Amniotic epithelial cell (primary cell): ENCODE results near the gene TNP1.
A peak's percentile ranks its signal among the peaks of the same experiment; 100 is the strongest.

Experiments
- DNase-seq: peaks from one replicate; pipeline ENCODE4 v3.0.0-alpha.2; 2010; ENCODE audit warnings: low read depth

The TNP1 gene

GRCh38 chr2:216859944-216860343, at the start of gene TNP1:
Gene TNP1, minus strand, starts transcription at chr2:216860064. Its CDS starts 30 bp downstream, at chr2:216860034.
- no peak for DNase-seq

- DNase-seq: no peak
Observed at GRCh38 chr2:216908300-216908699, 48.4 kb upstream of the TNP1 start.

DNA sequence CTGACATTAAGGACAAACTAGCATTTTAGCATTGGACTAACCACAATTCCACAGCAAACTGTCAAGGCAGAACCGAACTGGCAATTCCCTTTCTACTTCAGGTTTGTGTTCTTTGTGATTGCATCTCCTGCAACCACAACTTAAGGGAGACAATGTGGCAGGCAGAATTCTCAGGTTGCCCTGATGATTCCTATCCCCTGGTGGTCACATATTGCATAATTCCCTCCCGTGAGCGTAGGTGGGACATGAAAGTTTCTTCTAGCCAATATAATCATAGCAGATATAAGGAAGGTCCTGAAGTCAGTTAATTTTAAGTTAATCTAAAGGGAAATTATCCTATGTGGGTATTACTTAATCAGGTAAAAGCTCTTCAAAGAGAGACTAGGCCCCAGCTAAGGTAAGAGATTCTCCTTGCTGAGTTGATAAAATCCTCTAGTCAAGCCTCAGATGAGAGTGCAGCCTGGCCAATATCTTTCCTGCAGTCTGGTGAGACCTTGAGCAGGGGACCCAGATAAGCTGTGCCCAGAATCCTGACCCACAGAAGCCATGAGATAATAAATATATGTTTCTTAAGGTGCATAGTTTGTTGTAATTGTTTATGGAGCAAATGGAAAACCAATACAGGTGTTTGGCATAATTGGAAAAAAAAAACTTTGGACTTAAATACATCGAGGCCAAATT, 45.9 kb upstream of the TNP1 start:
- no peak for DNase-seq

DNA sequence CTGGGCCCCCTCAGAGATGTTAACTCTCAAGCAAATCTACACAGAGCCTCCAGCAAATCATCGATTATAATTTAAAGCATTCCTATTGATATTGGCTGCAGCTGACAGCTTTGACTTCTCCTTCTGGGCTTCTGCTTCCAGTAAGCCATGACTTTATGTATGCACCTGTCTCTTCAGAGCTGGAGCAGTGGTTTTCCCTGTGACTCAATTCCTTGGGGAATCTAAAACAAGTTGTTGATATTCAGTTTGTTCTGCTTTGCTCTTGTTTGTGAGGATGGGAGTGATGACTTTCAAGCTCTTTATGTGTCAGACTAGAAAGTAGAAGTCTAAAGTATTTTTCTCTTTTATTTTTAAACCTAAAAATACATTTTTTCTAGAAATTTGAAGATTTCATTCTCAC, 45.1 kb upstream of the TNP1 start:
- DNase-seq: no peak

- DNase-seq: no peak
Observed at GRCh38 chr2:216904554-216904953, 44.7 kb upstream of the TNP1 start.

- no peak for DNase-seq
Observed at GRCh38 chr2:216903470-216903869, 43.6 kb upstream of the TNP1 start.

DNA sequence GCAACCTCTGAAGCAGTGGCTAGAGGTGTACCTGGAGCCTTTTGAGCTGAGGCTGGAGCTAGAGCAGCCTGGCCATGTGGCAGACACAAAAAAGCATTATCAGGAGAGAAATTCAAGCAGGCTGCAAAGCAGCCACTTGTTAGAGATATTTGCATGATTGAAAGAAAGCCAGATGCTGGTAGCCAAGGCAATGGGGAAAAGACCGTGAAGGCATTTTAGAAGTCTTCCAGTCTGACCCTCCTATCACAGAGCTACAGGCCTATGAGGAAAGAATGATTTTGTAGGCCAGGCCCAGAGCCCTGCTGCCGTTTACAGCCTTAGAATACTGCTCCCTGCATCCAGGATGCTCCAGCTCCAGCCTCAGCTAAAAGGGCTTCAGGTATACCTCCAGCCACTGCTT, 41.4 kb upstream of the TNP1 start:
- DNase-seq: no peak

DNA sequence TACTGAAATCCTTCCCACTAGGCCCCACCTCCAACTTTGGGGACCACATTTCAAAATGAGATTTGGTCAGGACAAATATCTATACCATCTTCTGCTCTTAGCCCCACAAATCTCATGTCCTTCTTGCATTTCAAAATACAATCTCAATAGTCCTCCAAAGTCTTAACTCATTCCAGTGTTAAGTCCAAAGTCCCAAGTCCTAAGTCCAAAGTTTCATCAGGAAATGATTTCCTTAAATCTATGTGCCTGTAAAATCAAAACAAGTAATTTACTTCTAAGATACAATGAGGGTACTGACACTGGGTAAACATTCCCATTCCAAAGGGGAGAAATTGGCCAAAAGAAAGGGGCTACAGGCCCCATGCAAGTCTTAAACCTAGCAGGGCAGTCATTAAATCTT, 40.5 kb upstream of the TNP1 start:
- no peak for DNase-seq

DNA sequence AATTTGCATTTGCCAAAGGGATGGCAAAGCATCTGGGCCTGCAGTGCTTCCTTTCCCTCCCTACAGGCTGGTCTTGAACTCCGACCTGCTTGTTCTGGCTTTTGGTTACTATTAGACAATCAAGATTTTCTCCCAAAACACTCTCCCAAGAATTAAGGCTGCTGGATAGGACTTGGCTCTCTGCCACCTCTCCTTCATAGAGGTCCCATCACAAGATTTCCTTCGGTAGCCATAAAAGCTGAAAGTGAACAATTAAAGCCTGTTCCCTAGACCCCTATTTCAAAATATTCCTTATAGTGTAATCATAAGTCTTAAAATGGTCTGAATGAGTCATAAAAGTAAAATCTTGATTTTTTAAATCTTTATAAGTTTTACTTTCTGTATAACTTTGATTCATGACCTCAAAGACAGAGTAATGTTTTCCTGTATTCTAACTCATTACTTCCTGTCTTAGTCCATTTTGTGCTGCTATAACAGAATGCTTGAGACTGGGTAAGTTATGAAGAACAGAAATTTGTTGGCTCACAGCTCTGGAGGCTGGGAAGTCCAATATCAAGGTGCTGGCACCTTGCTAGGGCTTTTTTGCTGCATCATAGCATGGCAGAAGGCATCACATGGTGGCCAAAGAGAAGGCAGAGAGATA, 37.8 kb upstream of the TNP1 start:
- no peak for DNase-seq

GRCh38 chr2:216890138-216890537, 30.3 kb upstream of the TNP1 start:
- no peak for DNase-seq

- no peak for DNase-seq
Observed at GRCh38 chr2:216888887-216889622, 29.2 kb upstream of the TNP1 start.

DNA sequence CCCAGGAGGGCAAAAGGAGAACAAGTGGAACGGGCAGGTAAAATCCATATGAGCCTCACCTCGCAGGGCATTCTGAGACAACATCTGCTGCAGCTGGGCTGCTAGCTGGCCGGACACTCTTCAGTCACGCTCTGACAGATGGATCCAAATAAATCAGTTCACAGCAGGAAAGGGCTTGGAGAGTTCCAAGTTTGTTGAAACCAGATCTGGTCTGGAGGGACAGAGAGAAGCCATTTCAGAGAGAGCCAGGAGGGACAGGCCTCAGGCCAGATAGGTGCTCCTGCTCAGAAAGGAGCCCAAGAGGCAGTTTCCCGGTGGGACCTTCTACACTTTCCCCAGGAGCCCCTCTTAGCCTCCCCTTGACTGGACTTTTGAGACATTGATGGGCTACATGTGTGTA, 28.2 kb upstream of the TNP1 start:
- no peak for DNase-seq

- no peak for DNase-seq
Observed at GRCh38 chr2:216887138-216887537, 27.3 kb upstream of the TNP1 start.

GRCh38 chr2:216885117-216885553, 25.3 kb upstream of the TNP1 start:
- DNase-seq: no peak

DNA sequence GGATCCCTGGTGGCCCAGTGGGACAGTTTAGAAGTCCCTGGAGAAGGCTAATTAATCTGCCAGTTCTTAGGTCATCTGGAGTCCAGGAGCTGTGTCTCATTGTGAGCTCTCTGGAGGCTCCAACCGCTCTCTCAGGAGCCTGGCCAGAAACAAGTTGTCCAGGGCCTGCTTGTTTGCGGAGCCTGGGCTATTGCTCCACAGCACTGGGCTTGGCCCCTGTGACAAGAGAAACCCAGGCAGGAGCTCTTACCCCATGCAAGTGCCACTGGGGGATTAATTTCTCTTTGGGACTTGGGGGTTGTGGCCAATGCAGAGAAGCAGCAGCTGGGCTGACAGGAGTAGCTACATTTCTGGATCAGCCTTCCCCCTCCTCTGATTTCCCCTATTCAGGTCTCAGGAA, 24.5 kb upstream of the TNP1 start:
- DNase-seq: no peak

- no peak for DNase-seq
Observed at GRCh38 chr2:216882876-216883275, 23.0 kb upstream of the TNP1 start.

DNA sequence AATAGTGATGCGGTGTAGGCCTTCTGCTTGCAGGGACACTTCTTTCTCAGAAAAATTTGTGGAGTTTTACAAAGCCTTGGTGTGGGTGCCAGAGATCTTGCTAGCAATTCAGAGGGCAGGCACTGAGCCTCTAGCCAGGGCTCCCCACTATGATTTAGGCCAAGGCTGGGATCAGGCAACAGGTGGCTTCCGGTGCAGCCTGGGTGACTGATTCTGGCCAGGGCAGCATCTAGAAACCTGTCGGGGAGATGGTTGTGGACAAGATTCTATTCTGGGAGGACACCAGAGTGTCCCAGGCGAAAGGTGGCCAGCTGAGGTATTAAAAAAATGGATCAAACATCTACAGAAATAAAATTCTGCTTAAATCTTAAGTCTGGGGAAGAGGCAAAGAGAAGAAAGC, 21.5 kb upstream of the TNP1 start:
- DNase-seq: no peak

DNA sequence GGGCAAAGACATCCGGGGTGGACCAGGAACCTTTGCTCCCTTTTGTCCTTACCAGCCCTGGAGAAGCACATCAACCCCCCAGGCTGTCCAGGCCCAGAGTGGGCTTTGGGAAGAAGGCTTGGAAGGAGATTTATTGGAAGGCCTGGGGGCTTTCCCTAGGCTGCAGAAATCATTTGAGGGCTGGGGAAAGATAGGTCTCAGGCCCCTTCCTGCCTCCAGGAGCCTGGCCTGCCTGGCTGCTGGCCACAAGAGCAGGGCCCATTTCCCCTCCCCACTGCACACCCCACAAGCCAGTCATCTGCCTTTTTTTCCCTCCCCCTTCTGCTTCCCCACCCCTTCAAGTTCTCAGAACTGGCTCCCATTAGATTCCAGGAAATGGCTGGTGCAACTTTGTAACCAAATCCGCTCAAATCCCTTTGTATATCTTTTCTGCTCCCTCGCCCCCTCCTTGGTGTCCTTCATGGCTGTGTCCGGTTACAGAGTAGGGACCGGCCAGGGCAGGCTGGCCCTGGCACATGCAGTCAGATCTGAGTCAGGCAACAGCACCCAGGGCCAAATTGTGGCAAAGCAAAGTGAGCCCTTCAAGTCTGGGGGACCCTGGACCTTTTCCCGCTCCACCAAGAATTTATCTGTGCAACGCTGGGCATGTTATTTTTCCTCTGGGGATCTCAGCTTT, 20.8 kb upstream of the TNP1 start:
- peak; percentile 6 for DNase-seq

DNA sequence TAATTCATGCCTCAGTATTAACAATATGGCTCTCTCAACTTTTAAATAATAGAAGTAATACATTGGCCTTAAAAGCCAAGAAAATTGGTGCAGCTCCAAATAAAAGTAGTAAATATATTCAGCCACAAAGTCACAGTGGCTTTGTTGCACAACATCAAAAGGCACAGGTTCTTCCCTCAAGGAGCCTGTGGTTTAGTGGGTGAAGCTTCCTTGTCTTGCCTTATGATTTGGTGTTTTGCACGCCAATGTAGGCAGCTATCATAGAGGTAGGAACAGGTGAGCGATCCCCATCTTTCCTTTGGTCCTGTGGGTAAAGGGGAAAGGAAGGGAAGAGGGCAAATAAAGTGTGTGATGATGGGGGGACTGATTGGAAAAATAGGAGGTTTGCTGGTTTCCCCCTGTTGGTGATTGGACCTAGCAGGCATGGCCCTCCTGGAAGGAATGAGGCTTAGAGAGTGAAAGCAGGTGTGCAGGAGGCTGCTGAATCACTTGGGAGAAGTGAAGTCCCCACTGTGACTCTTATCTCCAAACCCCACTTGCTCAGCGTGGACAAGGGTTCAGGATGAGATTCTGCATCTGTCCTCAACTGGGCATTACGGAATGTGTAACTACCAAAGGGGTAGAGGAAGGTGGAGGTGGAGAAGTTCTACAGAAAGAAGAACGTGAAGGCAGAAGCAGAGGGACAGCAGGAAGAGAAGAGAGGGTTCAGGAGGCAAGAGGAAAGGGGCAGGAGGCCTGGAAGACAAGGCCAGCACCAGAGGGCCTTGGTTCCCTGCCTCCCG, 20.1 kb upstream of the TNP1 start:
- no peak for DNase-seq

GRCh38 chr2:216878072-216878471, 18.2 kb upstream of the TNP1 start:
- DNase-seq: no peak

DNA sequence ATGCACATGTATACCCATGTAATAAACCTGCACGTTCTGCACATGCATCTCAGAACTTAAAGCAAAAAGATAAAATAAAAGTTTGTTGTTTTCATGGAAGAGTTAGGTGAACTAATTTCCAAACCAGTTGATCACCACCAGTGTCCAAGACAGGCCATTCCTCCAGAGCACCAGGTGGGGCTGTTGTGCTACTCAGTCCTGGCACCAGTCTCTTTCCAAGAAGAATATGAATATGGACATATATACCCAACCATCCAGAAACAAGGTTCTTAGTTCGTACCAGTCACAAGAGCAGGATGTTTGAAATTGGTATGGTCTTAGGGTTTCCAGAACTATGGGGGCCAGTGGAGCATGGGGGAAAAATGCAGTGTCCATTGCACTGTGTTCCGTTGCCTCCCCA, 17.2 kb upstream of the TNP1 start:
- DNase-seq: peak; percentile 5

- no peak for DNase-seq
Observed at GRCh38 chr2:216875862-216876261, 16.0 kb upstream of the TNP1 start.
